LNCAP (cell line): ENCODE measurements around the gene CUTC.

ENCODE experiments used
- CTCF ChIP-seq: fragments of 450-650 bp; IDR thresholded peaks from 2 replicates; pipeline ENCODE4 v1.5.1; 2017; ENCODE audit warnings: mild to moderate bottlenecking

The CUTC gene

GRCh38 chr10:99700649-99701048, 31.4 kb upstream of the CUTC start:
- no peak for TF ChIP-seq CTCF

- TF ChIP-seq CTCF: no peak
Observed at GRCh38 chr10:99708428-99709012, 23.5 kb upstream of the CUTC start.

- no peak for TF ChIP-seq CTCF
Observed at GRCh38 chr10:99709480-99710229, 22.4 kb upstream of the CUTC start.

- peak; percentile 41 for TF ChIP-seq CTCF
Observed at GRCh38 chr10:99711129-99711719, 20.8 kb upstream of the CUTC start.

GRCh38 chr10:99714446-99714845, 17.6 kb upstream of the CUTC start:
- no peak for TF ChIP-seq CTCF

GRCh38 chr10:99720387-99720786, 11.6 kb upstream of the CUTC start:
- TF ChIP-seq CTCF: no peak

- no peak for TF ChIP-seq CTCF
Observed at GRCh38 chr10:99730026-99730425, 2.0 kb upstream of the CUTC start.
